A549 (cell line): ENCODE measurements around the gene HMX1. TPM values are rescaled to one million over a fixed set of nuclear protein-coding genes. Genes with fewer than 3 reads are reported as not detected.

Experiments used
- ATAC-seq, 2 experiments: fragments of 200-7000 bp in 1 of 2; fragments of >200 bp in 1 of 2; cut with Nextera tagmentation in 1 of 2; cut with Tn5 transposase in 1 of 2; 3 replicates each; pipeline versions ENCODE4 v1.8.0 to v1.9.1; 2018 to 2020; ENCODE audit warnings: mild to moderate bottlenecking in 1 of 2, moderate library complexity in 1 of 2
- CTCF ChIA-PET: fragments of 300-600 bp; sonication (Branson Sonifier 250); formaldehyde crosslinking; extraction: SDS; loops from one replicate; lab custom pipeline; 2021; ENCODE audit warnings: antibody characterized with exemption, inconsistent platforms; lab: Yijun Ruan, JAX
- POLR2A ChIA-PET: fragments of 350-600 bp; formaldehyde crosslinking; extraction: SDS; loops from one replicate; lab custom pipeline; 2021; ENCODE audit warnings: antibody characterized with exemption, inconsistent platforms; lab: Yijun Ruan, JAX
- DNase-seq, 2 experiments: peaks; one replicate each; pipeline versions ENCODE4 v3.0.0 to v3.0.0-alpha.2; 2011 to 2016; ENCODE audit warnings: low read depth in 1 of 2, low spot score in 1 of 2
- FAIRE-seq: peaks from 2 replicates; lab custom pipeline; 2011; peaks lifted over from hg19 to GRCh38; lab: Jason Lieb, UNC
- H3K27ac ChIP-seq, 2 experiments: fragments of >200 bp; sonication (Bioruptor Twin); formaldehyde crosslinking; 3 replicates each; pipeline ENCODE4 v1.5.1; 2016 to 2017
- H3K4me1 ChIP-seq: fragments of >200 bp; sonication (Bioruptor Twin); formaldehyde crosslinking; 3 replicates; pipeline ENCODE4 v1.6.1; 2016
- H3K4me2 ChIP-seq: fragments of >200 bp; sonication (Bioruptor Twin); formaldehyde crosslinking; 3 replicates; pipeline ENCODE4 v1.6.1; 2016
- H3K4me3 ChIP-seq: fragments of >200 bp; sonication (Bioruptor Twin); formaldehyde crosslinking; 3 replicates; pipeline ENCODE4 v1.5.1; 2016
- H3K9me3 ChIP-seq: fragments of >200 bp; sonication (Bioruptor Twin); formaldehyde crosslinking; 3 replicates; pipeline ENCODE4 v1.6.1; 2016
- CHD4 ChIP-seq: fragments of 200-600 bp; sonication (generic); IDR thresholded peaks from 2 replicates; pipeline ENCODE4 v1.6.1; 2016; ENCODE audit warnings: antibody characterized with exemption, mild to moderate bottlenecking, borderline replicate concordance
- EP300 ChIP-seq, 2 experiments: fragments of >200 bp; sonication (Bioruptor Twin); formaldehyde crosslinking; IDR thresholded peaks; 2 replicates in 1 of 2; 3 replicates in 1 of 2; pipeline ENCODE4 v1.6.1; 2016 to 2017
- FOSB ChIP-seq: fragments of 250-450 bp; sonication (Bioruptor Pico); IDR thresholded peaks from 2 replicates; pipeline ENCODE4 v1.5.0; 2020; ENCODE audit warnings: mild to moderate bottlenecking, moderate library complexity
- GATA3 ChIP-seq: IDR thresholded peaks from 2 replicates; pipeline ENCODE4 v1.6.1; 2012; ENCODE audit warnings: borderline replicate concordance
- HOXB13 ChIP-seq: fragments of 250-450 bp; sonication (Bioruptor Pico); IDR thresholded peaks from 2 replicates; pipeline ENCODE4 v1.5.0; 2020; ENCODE audit warnings: low read depth, mild to moderate bottlenecking, moderate library complexity
- JUNB ChIP-seq: fragments of >200 bp; sonication (Bioruptor Twin); formaldehyde crosslinking; IDR thresholded peaks from 2 replicates; pipeline ENCODE4 v1.6.1; 2016
- TFCP2L1 ChIP-seq: fragments of 250-450 bp; sonication (Bioruptor Pico); IDR thresholded peaks from 2 replicates; pipeline ENCODE4 v1.5.0; 2021; ENCODE audit warnings: mild to moderate bottlenecking
- WGBS: methylation state at CpG from one replicate; pipeline ENCODE4 v1.1.6; 2017; ENCODE audit errors: missing lambda C conversion rate; 5-methylcytosine and 5-hydroxymethylcytosine counted together
- polyA plus RNA-seq, 4 experiments: library from polyadenylated mRNA; depleted of rRNA in 3 of 4; stranded (reverse); fragments of >200 nt; fragmentation: RNase III in 1 of 4; extraction: RNeasy Plus Mini Kit Qiagen cat#74134 plus additional on column Dnase treatment in 1 of 4; gene quantifications; 2 replicates in 3 of 4; 3 replicates in 1 of 4; pipeline ENCODE4 v1.2.3, GENCODE V29; 2011 to 2017
- TF ChIP-seq, protein P1 (sequence below): fragments of 200-600 bp; sonication (generic); IDR thresholded peaks from 2 replicates; pipeline ENCODE4 v1.6.1; 2016; ENCODE audit warnings: antibody characterized with exemption, mild to moderate bottlenecking, moderate library complexity

HMX1 gene
- polyA plus RNA-seq, 2 of the 4 experiments (the other 2 are of a cell fraction), result 0.06 TPM; not detected in 1

GRCh38 chr4:8817813-8818062 is 53.9 kb downstream of the HMX1 start:
- Histone ChIP-seq H3K9me3 (no peaks in the 10 kb centered on the region), H3K4me3 (no peak overlapping the region), H3K4me2 (no peak overlapping the region), H3K27ac (no peak overlapping the region)
- no CpG with 5 or more reads among the region's 5 CpGs for WGBS
- no peak for ATAC-seq
- CTCF ChIA-PET, result interaction anchor here (0.7 kb wide), 1 partner anchor 28 kb away, joined by 3 read pairs; no protein-coding TSS in a partner anchor
- TF ChIP-seq HOXB13 (CRISPR knock-in tag), result no peak
- TF ChIP-seq CHD4, result no peak
- no peak for TF ChIP-seq JUNB
- no peak for TF ChIP-seq GATA3
- no peak for TF ChIP-seq EP300 (IDR thresholded peaks at IDR 0.05)
- TF ChIP-seq TFCP2L1 (CRISPR knock-in tag), result no peak
- TF ChIP-seq, all 56 proteins: peak for 0
- H3K4me1 ChIP-seq, result no peaks in the 10 kb centered on the region
- POLR2A ChIA-PET, result no interaction called here
- FAIRE-seq (no peak), DNase-seq (no peak)

GRCh38 chr4:8817096-8817812 is 54.4 kb downstream of the HMX1 start:
- ChIA-PET POLR2A (no interaction called here), CTCF (interaction anchor here (0.7 to 1.1 kb wide), 2 partner anchors 23 to 28 kb away, joined by 3 to 5 read pairs; no protein-coding TSS in a partner anchor)
- DNase-seq (no peak), ATAC-seq (no peak), FAIRE-seq (no peak)
- no peak overlapping the region for H3K4me2 ChIP-seq
- no peaks in the 10 kb centered on the region for H3K9me3 ChIP-seq
- 5% methylated on average over 8 of the region's 13 CpGs for WGBS
- no peaks in the 10 kb centered on the region for H3K4me1 ChIP-seq
- no peak overlapping the region for H3K27ac ChIP-seq
- TF ChIP-seq, protein P1, sequence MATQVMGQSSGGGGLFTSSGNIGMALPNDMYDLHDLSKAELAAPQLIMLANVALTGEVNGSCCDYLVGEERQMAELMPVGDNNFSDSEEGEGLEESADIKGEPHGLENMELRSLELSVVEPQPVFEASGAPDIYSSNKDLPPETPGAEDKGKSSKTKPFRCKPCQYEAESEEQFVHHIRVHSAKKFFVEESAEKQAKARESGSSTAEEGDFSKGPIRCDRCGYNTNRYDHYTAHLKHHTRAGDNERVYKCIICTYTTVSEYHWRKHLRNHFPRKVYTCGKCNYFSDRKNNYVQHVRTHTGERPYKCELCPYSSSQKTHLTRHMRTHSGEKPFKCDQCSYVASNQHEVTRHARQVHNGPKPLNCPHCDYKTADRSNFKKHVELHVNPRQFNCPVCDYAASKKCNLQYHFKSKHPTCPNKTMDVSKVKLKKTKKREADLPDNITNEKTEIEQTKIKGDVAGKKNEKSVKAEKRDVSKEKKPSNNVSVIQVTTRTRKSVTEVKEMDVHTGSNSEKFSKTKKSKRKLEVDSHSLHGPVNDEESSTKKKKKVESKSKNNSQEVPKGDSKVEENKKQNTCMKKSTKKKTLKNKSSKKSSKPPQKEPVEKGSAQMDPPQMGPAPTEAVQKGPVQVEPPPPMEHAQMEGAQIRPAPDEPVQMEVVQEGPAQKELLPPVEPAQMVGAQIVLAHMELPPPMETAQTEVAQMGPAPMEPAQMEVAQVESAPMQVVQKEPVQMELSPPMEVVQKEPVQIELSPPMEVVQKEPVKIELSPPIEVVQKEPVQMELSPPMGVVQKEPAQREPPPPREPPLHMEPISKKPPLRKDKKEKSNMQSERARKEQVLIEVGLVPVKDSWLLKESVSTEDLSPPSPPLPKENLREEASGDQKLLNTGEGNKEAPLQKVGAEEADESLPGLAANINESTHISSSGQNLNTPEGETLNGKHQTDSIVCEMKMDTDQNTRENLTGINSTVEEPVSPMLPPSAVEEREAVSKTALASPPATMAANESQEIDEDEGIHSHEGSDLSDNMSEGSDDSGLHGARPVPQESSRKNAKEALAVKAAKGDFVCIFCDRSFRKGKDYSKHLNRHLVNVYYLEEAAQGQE, result no peak
- no peak for TF ChIP-seq FOSB (CRISPR knock-in tag)
- H3K4me3 ChIP-seq, result no peak overlapping the region
